Left renal pelvis (tissue), 4 donors: ENCODE measurements around the gene OSBPL2. TPM values are rescaled to one million over a fixed set of nuclear protein-coding genes. Genes with fewer than 3 reads are reported as not detected.

Experiments used
- DNase-seq, 4 donors: peaks; one replicate each; pipeline ENCODE4 v3.0.0-alpha.2; 2013; ENCODE audit warnings: low read depth in 4 of 4, low spot score in 3 of 4
- polyA plus RNA-seq, 4 donors: library from polyadenylated mRNA; unstranded; fragments of 120-200 nt; gene quantifications; one replicate each; pipeline ENCODE4 v1.2.1, GENCODE V29; 2013; ENCODE audit not compliant: insufficient read length in 4 of 4

OSBPL2 gene
- polyA plus RNA-seq, 4 donors = 23.5 to 44.3 (median 34.3) TPM

- DNase-seq = no peak
Observed at GRCh38 chr20:62308102-62308822, 69.9 kb downstream of the OSBPL2 start.

- DNase-seq = no peak
Observed at GRCh38 chr20:62309198-62309944, 71.0 kb downstream of the OSBPL2 start.

GRCh38 chr20:62309947-62310756 lies 71.8 kb downstream of the OSBPL2 start:
- no peak for DNase-seq

GRCh38 chr20:62310757-62311121 lies 72.4 kb downstream of the OSBPL2 start:
- DNase-seq = no peak

GRCh38 chr20:62311150-62311549 lies 72.8 kb downstream of the OSBPL2 start:
- DNase-seq = no peak

GRCh38 chr20:62311832-62312661 lies 73.7 kb downstream of the OSBPL2 start:
- DNase-seq = no peak

GRCh38 chr20:62312662-62312977 lies 74.3 kb downstream of the OSBPL2 start:
- no peak for DNase-seq

- DNase-seq = no peak
Observed at GRCh38 chr20:62313021-62313420, 74.7 kb downstream of the OSBPL2 start.

GRCh38 chr20:62313460-62314338 lies 75.4 kb downstream of the OSBPL2 start:
- no peak for DNase-seq

- DNase-seq = no peak
Observed at GRCh38 chr20:62314339-62314638, 76.0 kb downstream of the OSBPL2 start.

GRCh38 chr20:62314711-62315302 lies 76.5 kb downstream of the OSBPL2 start:
- DNase-seq = no peak

- DNase-seq = no peak
Observed at GRCh38 chr20:62315773-62316172, 77.5 kb downstream of the OSBPL2 start.

GRCh38 chr20:62316331-62317166 lies 78.2 kb downstream of the OSBPL2 start:
- DNase-seq = no peak

- no peak for DNase-seq
Observed at GRCh38 chr20:62317167-62317655, 78.9 kb downstream of the OSBPL2 start.

- DNase-seq = no peak
Observed at GRCh38 chr20:62318400-62319345, 80.4 kb downstream of the OSBPL2 start.

- no peak for DNase-seq
Observed at GRCh38 chr20:62319346-62319909, 81.1 kb downstream of the OSBPL2 start.
